ENCODE measurements around the gene TEKT3.

DNA sequence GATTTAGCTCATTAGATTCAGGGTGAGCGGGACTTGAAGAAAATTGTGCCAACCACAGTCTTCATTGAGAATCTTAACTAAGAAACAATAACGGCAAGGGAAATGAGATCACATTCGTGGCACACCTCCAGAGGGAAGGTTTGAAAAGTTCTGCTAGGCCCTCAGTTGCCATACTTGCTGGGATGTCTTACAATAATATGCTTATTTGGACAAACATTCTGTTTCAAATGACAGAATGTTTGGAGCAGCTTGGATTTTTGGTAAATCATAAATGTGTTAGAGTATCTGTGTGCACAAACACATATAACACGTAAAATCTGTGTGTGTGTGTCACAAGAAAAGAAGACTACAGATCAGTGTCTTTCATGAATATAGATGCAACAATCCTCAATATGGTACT, 24.6 kb upstream of the TEKT3 start:
- TF ChIP-seq, protein P1, sequence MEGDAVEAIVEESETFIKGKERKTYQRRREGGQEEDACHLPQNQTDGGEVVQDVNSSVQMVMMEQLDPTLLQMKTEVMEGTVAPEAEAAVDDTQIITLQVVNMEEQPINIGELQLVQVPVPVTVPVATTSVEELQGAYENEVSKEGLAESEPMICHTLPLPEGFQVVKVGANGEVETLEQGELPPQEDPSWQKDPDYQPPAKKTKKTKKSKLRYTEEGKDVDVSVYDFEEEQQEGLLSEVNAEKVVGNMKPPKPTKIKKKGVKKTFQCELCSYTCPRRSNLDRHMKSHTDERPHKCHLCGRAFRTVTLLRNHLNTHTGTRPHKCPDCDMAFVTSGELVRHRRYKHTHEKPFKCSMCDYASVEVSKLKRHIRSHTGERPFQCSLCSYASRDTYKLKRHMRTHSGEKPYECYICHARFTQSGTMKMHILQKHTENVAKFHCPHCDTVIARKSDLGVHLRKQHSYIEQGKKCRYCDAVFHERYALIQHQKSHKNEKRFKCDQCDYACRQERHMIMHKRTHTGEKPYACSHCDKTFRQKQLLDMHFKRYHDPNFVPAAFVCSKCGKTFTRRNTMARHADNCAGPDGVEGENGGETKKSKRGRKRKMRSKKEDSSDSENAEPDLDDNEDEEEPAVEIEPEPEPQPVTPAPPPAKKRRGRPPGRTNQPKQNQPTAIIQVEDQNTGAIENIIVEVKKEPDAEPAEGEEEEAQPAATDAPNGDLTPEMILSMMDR (IDR thresholded peaks at IDR 0.05): no peak
- TF ChIP-seq POLR2A (IDR thresholded peaks at IDR 0.05): no peak

Data from esophagus squamous epithelium (tissue), 4 donors.